Hematopoietic multipotent progenitor cell treated with erythropoietin and hydrocortisone succinate and interleukin-3 and kit ligand, for 4 days (in vitro differentiated cells): ENCODE data around the gene CERK.
A peak's percentile ranks its signal among the peaks of the same experiment; 100 is the strongest.

Experiments
- DNase-seq: peaks from one replicate; pipeline ENCODE4 v3.0.0-alpha.2; 2015

Gene CERK

DNA sequence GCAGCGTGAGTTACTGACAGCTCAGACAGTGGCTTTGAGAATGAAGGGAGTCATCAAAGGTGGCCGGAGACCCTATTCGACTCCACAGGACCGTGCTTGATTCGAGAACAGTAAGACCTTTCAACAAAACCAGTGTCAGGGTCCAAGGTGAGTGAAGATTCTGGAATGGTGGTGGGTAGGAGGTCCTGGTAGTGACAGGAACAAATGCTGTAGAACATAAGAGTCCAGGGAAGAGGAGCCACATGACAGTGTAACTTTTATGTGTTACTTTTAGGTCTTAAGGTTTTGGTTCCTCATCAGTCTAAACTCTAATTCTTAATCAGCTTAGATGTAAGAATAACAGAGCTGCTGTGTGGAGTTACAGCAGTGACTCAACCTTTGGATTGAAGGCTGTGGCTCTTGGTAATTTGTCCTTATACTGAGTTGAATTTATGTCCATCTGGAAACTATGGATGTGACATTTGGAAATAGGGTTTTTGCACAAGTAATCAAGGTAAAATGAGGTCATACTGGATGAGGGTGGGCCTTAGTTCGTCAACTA, 26.2 kb upstream of the CERK start:
- no peak for DNase-seq

- DNase-seq: peak; percentile 62
Observed at GRCh38 chr22:46763051-46763705, 25.1 kb upstream of the CERK start.

GRCh38 chr22:46762238-46763050, 24.4 kb upstream of the CERK start, which contains the start of gene TBC1D22A:
Gene TBC1D22A (plus strand): TSS chr22:46762650. CDS start chr22:46762787, 137 bp downstream.
- DNase-seq: peak; percentile 98

GRCh38 chr22:46761539-46762237, 23.6 kb upstream of the CERK start:
- peak; percentile 44 for DNase-seq

DNA sequence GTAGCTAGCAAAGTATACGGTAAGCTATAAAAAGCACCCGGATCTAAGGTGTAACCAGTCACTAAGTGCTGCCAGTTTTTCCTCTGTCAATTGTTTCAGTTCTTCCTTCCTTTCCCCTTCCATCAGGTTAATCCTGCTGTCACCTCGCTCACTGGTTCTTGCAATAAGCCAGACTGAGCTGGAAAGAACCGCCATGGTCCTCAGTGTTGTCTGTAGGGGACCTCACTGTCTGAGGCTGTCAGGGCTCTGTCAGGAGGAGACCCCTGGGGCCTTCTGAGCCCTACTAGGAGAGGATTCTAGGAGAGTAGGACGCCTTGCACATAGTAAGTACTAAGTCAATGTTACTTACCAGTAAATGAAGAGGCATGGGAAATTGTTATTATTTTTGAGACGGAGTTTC, 23.0 kb upstream of the CERK start:
- DNase-seq: no peak

- DNase-seq: peak; percentile 82
Observed at GRCh38 chr22:46758867-46759290, 20.8 kb upstream of the CERK start.

- no peak for DNase-seq
Observed at GRCh38 chr22:46758121-46758520, 20.1 kb upstream of the CERK start.

- no peak for DNase-seq
Observed at GRCh38 chr22:46757104-46757503, 19.1 kb upstream of the CERK start.

DNA sequence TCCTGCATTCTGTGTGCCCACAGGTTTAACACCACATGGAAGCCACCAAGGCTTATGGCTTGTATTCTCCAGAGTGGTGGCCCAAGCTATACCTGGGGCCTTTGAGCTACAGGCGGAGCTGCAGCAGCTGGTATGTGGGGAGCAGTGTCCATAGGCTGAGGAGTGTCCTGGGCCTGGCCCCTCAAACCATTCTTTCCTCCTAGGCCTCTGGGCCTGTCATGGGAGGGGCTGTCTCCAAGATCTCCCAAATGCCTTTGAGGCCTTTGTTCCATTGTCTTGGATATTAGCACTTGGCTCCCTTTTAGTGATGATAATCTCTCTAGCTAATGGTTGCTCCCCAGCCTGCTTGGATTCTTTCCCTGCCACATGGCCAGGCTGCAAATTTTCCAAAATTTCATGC, 18.0 kb upstream of the CERK start:
- DNase-seq: no peak

DNA sequence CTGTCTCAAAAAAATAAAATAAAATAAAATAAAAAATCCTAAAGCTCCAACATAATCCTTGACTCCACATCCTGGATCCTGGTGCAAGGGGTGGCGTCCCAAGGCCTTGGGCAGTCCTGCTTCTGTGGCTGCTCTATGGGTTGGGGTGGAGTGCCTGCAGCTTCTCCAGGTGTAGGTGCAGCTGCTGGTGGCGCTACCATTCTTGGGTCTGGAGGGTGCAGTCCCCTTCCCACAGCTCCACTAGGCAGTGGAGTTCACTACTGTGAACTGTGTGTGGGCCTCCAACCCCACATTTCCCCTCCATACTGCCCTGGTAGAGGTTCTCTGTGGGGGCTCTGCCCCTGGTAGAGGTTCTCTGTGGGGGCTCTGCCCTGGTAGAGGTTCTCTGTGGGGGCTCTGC, 17.5 kb upstream of the CERK start:
- DNase-seq: no peak

GRCh38 chr22:46754826-46755225, 16.8 kb upstream of the CERK start:
- DNase-seq: no peak

- DNase-seq: peak; percentile 82
Observed at GRCh38 chr22:46754110-46754799, 16.2 kb upstream of the CERK start.

DNA sequence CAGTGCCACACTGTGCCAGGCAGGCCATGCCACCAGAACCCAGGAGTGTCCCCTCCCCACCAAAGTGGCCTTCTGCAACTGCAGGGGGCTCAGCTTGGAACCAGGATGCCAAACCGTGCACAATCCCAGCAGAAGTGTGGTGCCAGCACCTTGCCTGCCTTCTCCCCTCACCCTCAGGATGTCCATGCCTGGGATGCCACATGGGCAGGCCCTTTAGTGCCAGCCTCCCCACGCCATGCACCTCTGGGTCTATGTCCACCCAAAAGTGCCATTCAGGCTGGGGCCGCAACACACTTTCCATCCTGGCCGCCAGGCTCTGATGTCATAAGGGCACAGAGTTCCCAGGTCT, 15.7 kb upstream of the CERK start:
- DNase-seq: no peak

- no peak for DNase-seq
Observed at GRCh38 chr22:46753360-46753759, 15.3 kb upstream of the CERK start.

DNA sequence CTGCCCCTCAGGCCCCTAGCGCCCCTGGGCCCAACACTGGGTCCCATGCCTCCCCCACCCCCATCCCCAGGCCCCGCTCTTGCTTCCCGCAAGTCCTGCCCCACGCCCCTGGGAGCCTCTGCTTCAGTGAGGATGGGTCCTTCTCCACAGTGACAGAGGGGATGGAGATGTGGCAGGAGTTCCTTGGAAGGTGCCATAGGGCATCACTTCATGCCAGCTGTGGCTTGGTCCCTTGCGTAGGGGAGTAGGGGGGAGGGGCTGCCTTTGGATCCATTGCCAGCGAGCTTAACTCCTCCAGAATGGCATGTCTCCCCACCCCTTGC, 14.9 kb upstream of the CERK start:
- DNase-seq: no peak

DNA sequence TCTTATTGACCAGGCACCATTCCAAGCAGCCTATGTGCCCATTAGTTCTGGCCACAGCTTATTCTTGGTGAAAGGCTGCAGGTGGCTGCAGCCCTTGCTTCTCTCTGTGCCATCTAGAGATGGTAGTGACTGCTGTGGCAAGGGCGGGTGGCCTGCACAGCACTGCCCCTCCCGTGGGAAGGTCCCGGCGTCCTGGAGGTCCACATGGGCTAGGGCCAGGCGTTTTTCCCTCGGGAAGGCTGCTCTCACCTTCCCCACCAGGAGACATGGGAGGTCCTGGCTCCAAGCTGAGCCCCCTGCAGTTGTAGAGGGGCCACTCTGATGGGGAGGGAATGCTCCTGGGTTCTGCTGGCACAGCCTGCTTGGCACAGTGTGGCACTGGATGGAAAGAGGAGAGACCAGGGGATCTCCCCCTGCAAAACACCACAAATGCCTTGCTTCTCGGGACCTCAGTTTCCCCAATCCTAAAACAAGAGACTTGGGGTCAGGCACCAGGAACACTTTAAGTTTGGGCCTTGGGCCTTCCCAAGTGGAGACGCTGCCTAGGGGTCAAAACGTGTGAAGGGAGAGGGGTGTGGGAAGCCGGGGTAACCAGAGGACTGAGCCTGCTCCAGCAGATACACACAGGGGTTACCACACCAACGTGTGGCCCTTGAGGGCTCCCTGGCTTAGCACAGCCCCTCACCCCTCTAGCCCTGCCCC, 14.4 kb upstream of the CERK start:
- DNase-seq: no peak

- DNase-seq: no peak
Observed at GRCh38 chr22:46750863-46751443, 12.9 kb upstream of the CERK start.

DNA sequence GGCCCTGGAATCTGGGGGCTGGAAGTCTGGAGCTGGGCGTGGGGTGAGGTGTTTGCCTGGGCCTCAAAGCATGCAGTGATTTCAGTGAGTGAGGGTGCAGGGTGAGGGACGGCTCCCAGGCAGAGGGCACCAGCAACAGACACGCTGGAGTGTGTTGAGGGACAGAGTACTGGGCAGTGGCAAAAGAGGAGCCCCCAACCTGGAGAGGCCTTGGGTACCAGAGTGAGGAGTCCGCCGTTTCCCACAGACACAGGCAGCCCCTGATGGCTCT, 12.4 kb upstream of the CERK start:
- no peak for DNase-seq

DNA sequence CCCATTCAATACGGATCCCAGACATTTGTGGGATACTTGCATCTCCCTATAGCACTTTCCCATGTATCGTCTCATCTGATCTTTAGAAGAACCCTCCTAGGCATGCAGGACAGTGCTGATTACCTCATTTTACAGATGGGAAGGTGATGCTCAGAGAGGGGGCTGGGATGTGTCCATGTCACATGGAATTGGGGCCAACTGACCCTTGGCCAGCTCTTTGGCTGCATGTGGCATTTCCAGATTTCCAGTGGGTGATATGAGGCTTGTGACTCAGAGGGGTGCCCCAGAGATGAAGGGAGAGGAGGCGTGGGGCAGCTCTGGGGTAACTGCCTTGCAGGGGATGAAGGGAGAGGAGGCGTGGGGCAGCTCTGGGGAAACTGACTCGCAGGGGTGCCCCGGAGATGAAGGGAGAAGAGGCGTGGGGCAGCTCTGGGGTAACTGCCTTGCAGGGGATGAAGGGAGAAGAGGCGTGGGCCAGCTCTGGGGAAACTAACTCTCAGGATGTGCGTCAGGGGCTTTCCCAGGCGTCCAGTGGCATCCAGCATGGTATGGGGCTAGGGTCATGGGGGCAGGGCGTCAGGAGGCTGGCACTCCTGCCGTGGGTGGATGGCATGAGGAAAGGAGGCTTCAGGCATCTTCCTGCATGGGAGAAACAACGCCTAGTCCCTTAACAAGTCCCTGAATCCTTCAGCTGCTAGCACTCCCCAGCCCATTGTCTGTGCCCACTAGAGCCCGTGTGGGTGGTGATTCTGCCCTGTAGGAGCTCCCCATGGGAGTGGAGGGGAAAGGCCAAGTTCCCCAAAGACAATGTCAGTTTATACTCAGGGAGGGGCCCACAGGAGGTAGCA, 11.9 kb upstream of the CERK start:
- DNase-seq: no peak

DNA sequence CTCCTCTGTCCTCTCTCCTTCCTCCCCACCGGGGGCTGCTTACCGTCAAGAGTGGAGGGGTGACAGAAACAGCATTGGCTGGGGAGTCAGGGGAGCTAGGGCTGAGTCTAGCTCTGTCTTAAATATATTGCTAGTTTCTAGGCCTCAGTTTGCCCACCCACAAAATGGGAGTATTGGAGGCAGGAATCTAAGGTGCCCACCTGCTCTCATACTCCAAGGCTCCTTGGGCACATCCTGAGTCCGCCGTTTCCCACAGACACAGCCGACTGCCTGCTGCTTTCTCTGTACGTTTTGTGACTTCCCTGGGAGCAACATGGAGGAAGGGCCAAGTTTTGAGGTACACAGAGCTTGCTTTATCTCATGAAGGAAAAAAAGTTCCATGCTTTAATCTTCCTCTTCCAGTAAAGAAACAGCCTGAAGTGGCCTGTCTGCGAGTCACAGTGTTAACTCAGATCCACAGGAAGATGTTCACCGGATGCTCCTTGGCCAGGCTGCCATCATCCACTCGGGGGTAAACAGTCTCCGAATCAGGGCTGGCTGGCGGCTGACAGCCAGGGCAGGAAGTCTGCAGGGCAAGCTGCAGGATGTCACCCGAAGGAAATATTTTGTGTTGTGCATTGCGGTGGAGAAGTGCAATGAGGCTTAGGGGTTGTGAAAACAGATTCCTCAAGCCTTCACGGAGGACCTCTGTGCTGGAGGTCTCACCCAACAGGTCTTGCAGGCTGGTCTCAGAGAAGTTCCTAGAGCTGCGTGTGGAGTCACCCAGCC, 11.0 kb upstream of the CERK start:
- DNase-seq: peak; percentile 78
